GM21381 (cell line): ENCODE measurements around the gene PAGE1.
"Not testable (repeated sequence)": the region's sequence is repeated elsewhere in the genome, so short reads cannot be mapped to it uniquely, and the experiment has no call there.

Source experiments
- ATAC-seq: cut with Tn5 transposase; IDR thresholded peaks from one replicate; pipeline ENCODE4 v1.9.1; 2021; ENCODE audit warnings: mild to moderate bottlenecking, moderate library complexity; ENCODE audit not compliant: unreplicated experiment

The PAGE1 gene, protein sequence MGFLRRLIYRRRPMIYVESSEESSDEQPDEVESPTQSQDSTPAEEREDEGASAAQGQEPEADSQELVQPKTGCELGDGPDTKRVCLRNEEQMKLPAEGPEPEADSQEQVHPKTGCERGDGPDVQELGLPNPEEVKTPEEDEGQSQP

GRCh38 chrX:49695276-49696180 is at the start of gene PAGE1:
Gene PAGE1 (minus strand): TSS chrX:49695984. CDS start chrX:49694770, 1,214 bp downstream.
- no peak for ATAC-seq

DNA sequence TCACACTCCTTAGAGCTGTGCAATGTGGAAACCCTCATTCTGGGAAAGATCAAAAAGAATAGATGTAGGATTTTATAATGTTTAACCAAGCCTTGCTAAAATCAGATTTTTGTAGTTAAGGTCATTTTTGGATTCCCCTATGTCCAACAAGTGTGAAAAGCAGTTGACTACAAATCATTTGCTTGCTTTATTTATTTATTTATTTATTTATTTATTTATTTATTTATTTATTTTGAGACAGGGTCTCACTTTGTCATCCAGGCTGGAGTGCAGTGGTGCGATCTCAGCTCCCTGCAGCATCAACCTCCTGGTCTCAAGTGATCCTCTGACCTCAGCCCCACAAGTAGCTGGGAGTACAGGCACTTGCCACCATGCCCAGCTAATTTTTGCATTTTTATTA is 45.7 kb upstream of the PAGE1 start:
- not testable (repeated sequence) for ATAC-seq

- ATAC-seq = no peak
These were observed 32.1 kb upstream of the PAGE1 start for GRCh38 chrX:49727847-49728246.

DNA sequence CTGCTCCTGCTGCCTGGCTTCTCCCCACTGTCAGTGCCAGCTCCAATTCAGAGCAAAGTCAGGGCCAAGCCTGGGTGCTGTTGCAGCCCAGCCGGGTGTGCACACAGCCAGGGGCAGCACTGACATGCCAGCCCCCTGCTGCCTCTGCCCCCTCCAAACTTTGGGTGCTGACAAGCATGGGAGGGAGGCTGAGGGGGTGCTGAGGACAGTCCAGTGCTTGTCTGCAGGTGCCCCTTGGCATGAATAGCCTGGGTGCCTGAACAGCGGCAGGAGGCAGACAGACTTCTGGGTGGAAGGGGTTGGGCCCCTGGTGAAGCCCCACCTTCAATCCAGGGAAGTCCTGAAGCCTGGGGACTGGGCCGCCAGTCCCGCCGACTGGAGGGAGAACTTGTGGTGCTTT is 31.2 kb upstream of the PAGE1 start:
- ATAC-seq = no peak

DNA sequence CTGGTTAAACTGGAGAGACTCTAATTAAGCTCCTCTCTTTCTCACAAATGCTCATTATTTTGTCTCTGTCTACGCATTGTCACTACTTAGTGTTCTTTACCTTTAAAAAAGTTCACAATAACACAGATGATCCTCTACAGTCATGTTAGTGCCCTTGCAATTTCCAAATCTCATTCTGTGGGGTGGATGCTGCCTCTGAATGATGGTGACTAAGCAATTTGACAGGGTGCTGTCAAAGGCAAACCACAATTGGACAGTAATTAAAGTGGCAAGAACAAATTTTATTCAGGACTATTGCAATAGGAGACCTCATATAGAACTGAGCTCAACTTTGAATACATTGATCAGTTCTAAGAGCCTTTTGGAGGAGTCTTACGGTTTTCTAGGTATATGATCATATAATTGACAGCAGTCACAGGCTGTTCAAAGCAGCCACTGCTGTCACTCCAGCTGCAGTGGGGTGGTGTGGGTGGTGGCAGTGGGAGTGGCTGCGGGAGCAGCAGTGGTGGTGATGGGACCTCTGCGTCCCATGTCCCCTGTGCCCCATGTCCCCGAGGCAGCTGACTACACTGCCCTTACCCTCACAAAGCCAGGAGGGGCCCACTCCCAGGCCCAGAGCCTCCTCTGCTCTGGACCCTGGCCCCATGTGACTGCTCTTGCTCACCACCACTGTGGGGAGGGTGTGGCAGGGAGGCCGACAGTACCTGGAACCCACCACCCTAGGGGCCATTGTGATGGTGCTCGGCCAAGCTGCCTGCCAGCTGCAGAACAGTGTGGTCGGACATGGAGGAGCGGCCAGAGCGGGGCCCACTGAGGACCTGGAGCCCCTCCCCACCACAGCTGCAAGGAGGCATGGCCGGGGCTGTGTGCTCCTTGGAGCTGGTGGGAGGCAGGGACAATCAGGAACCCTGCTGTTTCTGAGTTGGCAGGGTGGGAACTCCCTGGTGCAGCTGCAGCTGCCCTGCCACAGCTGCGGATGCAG is 30.4 kb upstream of the PAGE1 start:
- ATAC-seq = no peak

- ATAC-seq = no peak
These were observed 29.6 kb upstream of the PAGE1 start for GRCh38 chrX:49725401-49725800.

GRCh38 chrX:49720106-49720505 is 24.3 kb upstream of the PAGE1 start:
- not testable (repeated sequence) for ATAC-seq

GRCh38 chrX:49712577-49712976 is 16.8 kb upstream of the PAGE1 start:
- no peak for ATAC-seq

GRCh38 chrX:49710744-49711319 is 15.0 kb upstream of the PAGE1 start:
- no peak for ATAC-seq

- no peak for ATAC-seq
These were observed 9.1 kb upstream of the PAGE1 start for GRCh38 chrX:49704691-49705404.

DNA sequence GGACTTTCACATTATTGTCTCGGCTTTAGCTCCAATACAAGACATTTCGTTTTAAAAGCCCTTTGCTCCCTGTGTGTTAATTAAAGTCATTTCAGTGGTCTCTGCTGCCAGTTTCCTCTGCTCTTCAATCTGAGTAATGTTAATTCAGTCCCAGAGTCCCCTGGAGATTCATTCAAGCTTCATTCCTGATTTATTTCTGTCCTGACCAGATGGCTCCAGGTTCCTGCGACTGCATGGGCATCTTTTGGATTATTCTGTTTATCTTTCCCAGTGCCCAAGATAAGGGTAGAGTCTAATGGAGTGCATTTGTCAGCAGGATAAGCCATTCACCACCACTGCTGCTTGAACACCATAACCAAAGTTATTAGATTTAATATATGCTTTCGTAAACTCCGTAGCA is 6.1 kb upstream of the PAGE1 start:
- ATAC-seq = no peak

DNA sequence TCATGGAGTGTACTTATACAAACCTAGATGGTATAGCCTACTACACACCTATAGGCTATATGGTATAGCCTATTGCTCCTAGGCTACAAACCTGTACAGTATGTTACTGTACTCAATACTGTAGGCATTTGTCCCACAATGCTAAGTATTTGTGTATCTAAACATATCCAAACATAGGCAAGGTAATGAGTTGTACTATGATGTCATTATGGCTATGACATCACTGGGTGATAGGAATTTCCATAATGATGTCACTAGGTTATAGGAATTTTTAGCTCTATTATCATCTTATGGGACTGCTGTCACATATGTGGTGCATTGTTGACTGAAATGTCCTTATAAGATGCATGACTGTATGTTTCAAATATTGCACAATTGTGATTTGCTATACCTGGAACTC is 5.5 kb upstream of the PAGE1 start:
- no peak for ATAC-seq

- no peak for ATAC-seq
These were observed 20.6 kb downstream of the PAGE1 start for GRCh38 chrX:49675075-49675719.

GRCh38 chrX:49673394-49673793 is 22.4 kb downstream of the PAGE1 start:
- no peak for ATAC-seq

DNA sequence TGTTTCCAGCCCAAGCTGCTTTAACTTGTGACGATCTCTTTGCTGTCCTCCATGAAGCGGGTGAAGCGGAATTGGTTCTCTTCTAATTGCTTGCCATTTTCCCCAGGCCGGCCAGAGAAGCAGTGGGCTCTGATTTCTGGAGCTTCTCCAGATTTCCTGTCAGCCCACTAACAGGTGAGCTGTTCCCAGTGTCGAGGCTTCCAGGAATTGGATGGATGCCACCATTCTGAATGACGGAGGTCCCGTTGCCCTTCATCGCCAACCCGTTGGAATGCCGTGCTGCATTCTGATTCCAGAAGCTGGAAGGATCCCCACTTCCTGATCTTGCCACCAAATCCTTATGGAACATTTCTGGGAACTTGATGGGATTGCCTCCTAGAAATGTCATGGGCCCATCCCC is 31.0 kb downstream of the PAGE1 start:
- no peak for ATAC-seq

DNA sequence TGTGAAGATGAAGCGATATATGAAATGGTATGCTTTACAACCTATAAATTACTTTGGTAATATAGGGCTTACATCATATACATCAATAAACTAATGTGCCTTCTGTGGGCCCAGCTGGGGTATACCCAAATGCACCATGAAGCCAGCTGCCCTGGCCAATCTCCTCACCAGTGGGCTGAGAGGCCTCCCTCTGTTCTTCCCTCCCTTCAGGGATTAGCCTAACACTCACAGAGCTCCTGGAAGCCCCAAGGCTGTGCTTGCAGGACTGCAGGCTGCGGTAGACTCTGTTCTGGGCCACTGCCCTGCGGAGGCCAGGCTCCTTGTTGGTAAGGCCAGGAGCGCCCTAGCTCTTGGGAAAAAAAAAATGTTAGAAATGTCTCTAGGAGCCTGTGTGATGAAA is 33.9 kb downstream of the PAGE1 start:
- ATAC-seq = no peak

GRCh38 chrX:49659771-49660170 is 36.0 kb downstream of the PAGE1 start:
- no peak for ATAC-seq

DNA sequence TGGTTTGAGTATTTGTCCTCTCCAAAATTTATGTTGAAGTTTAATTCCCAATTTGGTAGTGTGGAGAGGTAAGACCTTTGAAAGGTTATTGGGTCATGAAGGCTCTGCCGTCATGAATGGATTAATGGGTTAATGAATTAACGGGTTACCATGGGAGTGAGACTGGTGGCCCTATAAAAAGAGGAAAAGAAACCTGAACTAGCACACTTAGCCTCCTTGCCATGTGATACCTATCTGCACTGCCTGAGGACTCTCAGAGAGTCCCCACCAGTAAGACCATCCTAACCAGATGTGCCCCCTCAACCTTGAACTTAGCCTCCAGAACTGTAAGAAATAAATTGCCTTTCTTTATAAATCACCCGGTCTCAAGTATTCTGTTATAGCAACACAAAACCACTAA is 39.3 kb downstream of the PAGE1 start:
- ATAC-seq = peak; percentile 58

- ATAC-seq = no peak
These were observed 50.7 kb downstream of the PAGE1 start for GRCh38 chrX:49644991-49645637.
